ENCODE measurements around the gene ZFYVE21.

DNA sequence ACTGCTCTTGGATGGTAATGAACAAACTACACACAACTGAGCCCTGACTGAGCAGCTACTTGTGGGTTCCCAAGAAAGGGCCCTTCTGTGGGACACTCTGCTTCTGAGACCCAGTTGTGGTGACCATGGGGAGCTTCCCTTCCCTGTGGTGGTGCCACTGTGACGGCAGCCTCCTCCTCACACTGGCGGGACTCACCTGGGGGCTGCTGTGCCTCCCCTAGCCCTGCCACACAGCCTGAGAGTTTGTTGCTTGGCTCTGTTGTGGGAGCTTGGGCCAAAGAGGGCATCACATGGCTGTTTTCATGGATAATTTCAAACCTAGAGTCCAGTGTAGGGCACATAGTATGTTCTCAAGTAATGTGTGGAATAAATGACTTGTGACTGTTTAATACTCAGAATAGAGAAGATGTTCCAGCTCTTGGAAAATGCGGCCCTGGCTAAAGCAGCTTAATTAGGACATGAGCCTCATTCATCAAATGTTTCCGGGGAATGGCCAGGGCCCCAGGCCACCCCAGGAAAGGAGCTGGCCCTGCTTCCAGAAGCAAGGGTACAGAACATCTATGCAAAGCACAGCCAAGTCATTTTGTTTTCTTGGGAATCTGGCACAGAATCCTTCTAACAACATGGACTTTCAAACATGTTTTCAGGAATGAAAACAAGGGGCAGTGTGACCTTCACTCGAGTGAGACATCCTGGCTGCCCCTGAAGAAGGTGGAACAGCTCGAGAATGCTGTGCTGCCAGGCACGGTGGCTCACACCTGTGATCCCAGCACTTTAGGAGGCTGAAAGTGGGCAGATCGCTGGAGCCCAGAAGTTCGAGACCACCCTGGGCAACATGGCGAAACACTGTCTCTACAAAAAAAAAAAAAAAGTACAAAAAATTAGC lies 21.2 kb downstream of the ZFYVE21 start:
- TF ChIP-seq, protein P1, sequence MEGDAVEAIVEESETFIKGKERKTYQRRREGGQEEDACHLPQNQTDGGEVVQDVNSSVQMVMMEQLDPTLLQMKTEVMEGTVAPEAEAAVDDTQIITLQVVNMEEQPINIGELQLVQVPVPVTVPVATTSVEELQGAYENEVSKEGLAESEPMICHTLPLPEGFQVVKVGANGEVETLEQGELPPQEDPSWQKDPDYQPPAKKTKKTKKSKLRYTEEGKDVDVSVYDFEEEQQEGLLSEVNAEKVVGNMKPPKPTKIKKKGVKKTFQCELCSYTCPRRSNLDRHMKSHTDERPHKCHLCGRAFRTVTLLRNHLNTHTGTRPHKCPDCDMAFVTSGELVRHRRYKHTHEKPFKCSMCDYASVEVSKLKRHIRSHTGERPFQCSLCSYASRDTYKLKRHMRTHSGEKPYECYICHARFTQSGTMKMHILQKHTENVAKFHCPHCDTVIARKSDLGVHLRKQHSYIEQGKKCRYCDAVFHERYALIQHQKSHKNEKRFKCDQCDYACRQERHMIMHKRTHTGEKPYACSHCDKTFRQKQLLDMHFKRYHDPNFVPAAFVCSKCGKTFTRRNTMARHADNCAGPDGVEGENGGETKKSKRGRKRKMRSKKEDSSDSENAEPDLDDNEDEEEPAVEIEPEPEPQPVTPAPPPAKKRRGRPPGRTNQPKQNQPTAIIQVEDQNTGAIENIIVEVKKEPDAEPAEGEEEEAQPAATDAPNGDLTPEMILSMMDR (IDR thresholded peaks at IDR 0.05): no peak
- no peak for TF ChIP-seq POLR2A (IDR thresholded peaks at IDR 0.05)
